HEK293 (cell line): ENCODE measurements around the gene SPRED2.

Experiments
- CTCF ChIA-PET: fragments of 350-600 bp; formaldehyde crosslinking; extraction: SDS; loops from one replicate; lab custom pipeline; 2021; ENCODE audit warnings: antibody characterized with exemption; lab: Yijun Ruan, JAX
- POLR2A ChIA-PET: fragments of 300-600 bp; formaldehyde crosslinking; extraction: SDS; loops from one replicate; lab custom pipeline; 2020; ENCODE audit warnings: antibody characterized with exemption, inconsistent platforms; lab: Yijun Ruan, JAX
- H3K27ac ChIP-seq: fragments of 200-500 bp; sonication (Bioruptor generic); 2 replicates; pipeline ENCODE4 v1.5.1; 2014; ENCODE audit warnings: low read depth, low read length, control low read depth, inconsistent platforms; ENCODE audit errors: extremely low read depth
- H3K36me3 ChIP-seq, 2 experiments: fragments of 200-500 bp in 1 of 2; sonication (Bioruptor generic) in 1 of 2; 1 replicate in 1 of 2; 2 replicates in 1 of 2; pipeline ENCODE4 v1.5.1; 2014 to 2017; ENCODE audit warnings: inconsistent platforms in 2 of 2, low read length in 2 of 2; ENCODE audit not compliant: control insufficient read depth in 2 of 2, insufficient read depth in 1 of 2
- H3K4me1 ChIP-seq: fragments of 200-500 bp; sonication (Bioruptor generic); 2 replicates; pipeline ENCODE4 v1.5.1; 2014; ENCODE audit warnings: mild to moderate bottlenecking, low read length, inconsistent platforms; ENCODE audit not compliant: control insufficient read depth, insufficient read depth
- H3K4me3 ChIP-seq: 2 replicates; pipeline ENCODE4 v1.5.1; 2011; ENCODE audit warnings: low read depth, mild to moderate bottlenecking, control low read depth, low read length, moderate library complexity
- H3K9me3 ChIP-seq: fragments of 200-500 bp; sonication (Bioruptor generic); 2 replicates; pipeline ENCODE4 v1.5.1; 2014; ENCODE audit warnings: low read depth, low read length, inconsistent platforms; ENCODE audit not compliant: control insufficient read depth, insufficient read depth
- BCL11A ChIP-seq: fragments of 450-650 bp; formaldehyde crosslinking; IDR thresholded peaks from 2 replicates; pipeline ENCODE4 v1.5.1; 2016; ENCODE audit warnings: low read depth, missing biosample characterization, missing genetic modification characterization
- EGR2 ChIP-seq: fragments of 450-650 bp; formaldehyde crosslinking; IDR thresholded peaks from 2 replicates; pipeline ENCODE4 v1.5.1; 2016; ENCODE audit warnings: low read depth, missing biosample characterization, missing genetic modification characterization
- KLF8 ChIP-seq: fragments of 450-650 bp; formaldehyde crosslinking; IDR thresholded peaks from 2 replicates; pipeline ENCODE4 v1.5.1; 2016; ENCODE audit warnings: missing biosample characterization, missing genetic modification characterization
- OSR2 ChIP-seq: fragments of 450-650 bp; formaldehyde crosslinking; IDR thresholded peaks from 2 replicates; pipeline ENCODE4 v1.5.1; 2016; ENCODE audit warnings: missing biosample characterization, missing genetic modification characterization
- PRDM1 ChIP-seq: fragments of 450-650 bp; formaldehyde crosslinking; IDR thresholded peaks from 2 replicates; pipeline ENCODE4; 2016; ENCODE audit warnings: missing biosample characterization, missing genetic modification characterization
- TCF7L2 ChIP-seq: IDR thresholded peaks from 2 replicates; pipeline ENCODE4 v1.6.1; 2011; ENCODE audit warnings: low read depth, mild to moderate bottlenecking, inconsistent platforms, low read length, moderate library complexity, borderline replicate concordance
- ZBTB8A ChIP-seq: fragments of 450-650 bp; formaldehyde crosslinking; IDR thresholded peaks from 2 replicates; pipeline ENCODE4 v1.5.1; 2016; ENCODE audit warnings: missing biosample characterization, missing genetic modification characterization
- ZFHX2 ChIP-seq: fragments of 450-650 bp; formaldehyde crosslinking; conservative IDR thresholded peaks from 2 replicates; pipeline ENCODE4 v1.5.1; 2016; ENCODE audit warnings: missing biosample characterization, missing genetic modification characterization
- ZNF140 ChIP-seq: fragments of 450-650 bp; formaldehyde crosslinking; IDR thresholded peaks from 2 replicates; pipeline ENCODE4 v1.5.1; 2016; ENCODE audit warnings: missing biosample characterization, missing genetic modification characterization
- ZNF146 ChIP-seq: fragments of 450-650 bp; formaldehyde crosslinking; IDR thresholded peaks from 2 replicates; pipeline ENCODE4 v1.5.1; 2016; ENCODE audit warnings: missing biosample characterization, missing genetic modification characterization
- ZNF174 ChIP-seq: fragments of 450-650 bp; formaldehyde crosslinking; IDR thresholded peaks from 2 replicates; pipeline ENCODE4 v1.5.0; 2017; ENCODE audit warnings: missing biosample characterization, mild to moderate bottlenecking, missing genetic modification characterization
- ZNF248 ChIP-seq: fragments of 450-650 bp; formaldehyde crosslinking; IDR thresholded peaks from 2 replicates; pipeline ENCODE4 v1.5.1; 2017; ENCODE audit warnings: missing biosample characterization, missing genetic modification characterization
- ZNF266 ChIP-seq: fragments of 450-650 bp; formaldehyde crosslinking; IDR thresholded peaks from 2 replicates; pipeline ENCODE4 v1.5.1; 2016; ENCODE audit warnings: missing biosample characterization, missing genetic modification characterization, low read depth
- ZNF366 ChIP-seq: fragments of 450-650 bp; formaldehyde crosslinking; conservative IDR thresholded peaks from 2 replicates; pipeline ENCODE4 v1.5.1; 2016; ENCODE audit warnings: missing biosample characterization, missing genetic modification characterization
- ZNF391 ChIP-seq: fragments of 450-650 bp; formaldehyde crosslinking; IDR thresholded peaks from 2 replicates; pipeline ENCODE4 v1.5.1; 2016; ENCODE audit warnings: low read depth, missing biosample characterization, missing genetic modification characterization, borderline replicate concordance
- ZNF48 ChIP-seq: fragments of 450-650 bp; formaldehyde crosslinking; IDR thresholded peaks from 2 replicates; pipeline ENCODE4 v1.5.1; 2016; ENCODE audit warnings: missing biosample characterization, missing genetic modification characterization
- ZNF654 ChIP-seq: fragments of 450-650 bp; formaldehyde crosslinking; IDR thresholded peaks from 2 replicates; pipeline ENCODE4 v1.5.1; 2016; ENCODE audit warnings: low read depth, missing biosample characterization, missing genetic modification characterization
- ZNF785 ChIP-seq: fragments of 450-650 bp; formaldehyde crosslinking; IDR thresholded peaks from 2 replicates; pipeline ENCODE4 v1.5.1; 2016; ENCODE audit warnings: missing biosample characterization, missing genetic modification characterization
- ZNF843 ChIP-seq: fragments of 450-650 bp; formaldehyde crosslinking; IDR thresholded peaks from 2 replicates; pipeline ENCODE4 v1.5.1; 2016; ENCODE audit warnings: missing biosample characterization, missing genetic modification characterization
- ZSCAN30 ChIP-seq: fragments of 450-650 bp; IDR thresholded peaks from 2 replicates; pipeline ENCODE4 v1.5.1; 2018; ENCODE audit warnings: missing biosample characterization, mild to moderate bottlenecking, missing genetic modification characterization, moderate library complexity
- TF ChIP-seq, protein P1 (sequence below): fragments of 450-650 bp; formaldehyde crosslinking; IDR thresholded peaks from 2 replicates; pipeline ENCODE4 v1.5.1; 2016; ENCODE audit warnings: missing biosample characterization, missing genetic modification characterization
- TF ChIP-seq, protein P2 (sequence below): sonication (generic); formaldehyde crosslinking; IDR thresholded peaks from 2 replicates; pipeline ENCODE4 v1.8.1; 2022; ENCODE audit warnings: mild to moderate bottlenecking, moderate library complexity, missing genetic modification reagents
- TF ChIP-seq, protein P3 (sequence below): fragments of 450-650 bp; formaldehyde crosslinking; IDR thresholded peaks from 2 replicates; pipeline ENCODE4 v1.5.1; 2017; ENCODE audit warnings: missing biosample characterization, missing genetic modification characterization

The SPRED2 gene

DNA sequence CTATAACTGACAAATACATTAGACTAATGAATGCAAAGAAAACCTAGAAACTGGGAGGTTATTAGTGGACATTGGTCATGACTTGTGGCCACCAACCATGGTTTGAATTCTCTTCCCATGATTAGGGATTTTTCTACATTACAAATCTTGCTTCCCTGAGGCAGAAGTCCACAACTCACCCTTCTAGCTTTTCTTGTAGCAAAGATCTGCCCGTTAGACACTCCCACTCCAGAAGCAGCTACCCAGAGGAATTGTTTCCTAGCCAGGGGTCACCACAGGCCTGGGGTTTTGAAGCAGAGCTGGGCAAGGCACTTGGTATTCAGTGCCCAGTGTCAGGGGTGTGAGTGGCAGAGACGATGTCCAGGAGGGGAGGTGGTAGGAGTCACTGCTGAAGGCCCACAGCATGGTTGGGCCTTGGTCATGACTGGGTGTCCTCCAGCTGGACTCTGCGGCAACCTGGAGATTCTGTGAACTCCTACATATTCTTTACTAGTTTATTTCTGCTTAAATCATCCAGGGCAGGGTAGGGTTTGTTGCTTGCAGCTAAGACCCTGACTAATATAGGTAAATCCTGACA, 149.8 kb downstream of the SPRED2 start (continued):
- TF ChIP-seq ZNF785 (tag by site-specific recombination) = no peak
- no peak for TF ChIP-seq ZNF843 (tag by site-specific recombination)
- no peak for TF ChIP-seq OSR2 (tag by site-specific recombination)
- TF ChIP-seq, all 188 proteins: peak for 0

DNA sequence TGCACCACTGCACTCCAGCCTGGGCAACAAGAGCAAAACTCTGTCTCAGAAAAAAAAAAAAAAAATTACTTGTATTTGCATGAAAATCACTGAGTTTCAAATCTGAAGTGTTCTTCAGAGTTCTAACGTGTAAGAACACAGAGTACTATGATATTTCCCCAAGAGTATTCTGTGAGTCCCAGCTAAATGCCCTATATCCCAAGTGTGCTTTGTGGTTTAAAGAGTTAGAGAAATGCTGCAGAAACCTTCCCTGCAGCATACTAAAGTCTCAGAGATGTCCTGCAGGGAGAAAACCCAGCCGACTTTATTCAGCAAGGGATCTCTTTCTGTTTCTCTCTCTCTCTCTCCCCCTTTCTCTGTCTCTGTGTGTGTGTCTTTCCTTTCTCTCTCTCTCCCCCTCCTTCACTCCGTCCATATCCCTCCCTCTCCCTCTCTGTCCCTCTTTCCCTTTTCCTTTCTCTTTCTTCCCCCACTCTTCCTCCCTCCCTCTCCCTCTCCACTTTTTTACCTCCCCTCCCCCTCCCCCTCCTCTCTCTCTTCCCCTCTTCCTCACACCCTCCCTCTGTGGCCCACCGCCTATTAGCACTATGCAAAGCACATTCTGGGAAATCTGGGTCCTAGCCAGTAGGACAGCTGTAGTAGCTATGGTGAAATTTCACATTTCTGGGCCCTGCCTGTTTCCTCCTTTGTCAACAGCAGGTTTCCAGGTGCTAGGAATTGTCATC, 150.6 kb downstream of the SPRED2 start:
- Histone ChIP-seq H3K4me1 (no peaks in the 10 kb centered on the region), H3K4me3 (no peak overlapping the region), H3K9me3 (no peaks in the 10 kb centered on the region), H3K36me3 (no peaks in the 10 kb centered on the region), H3K27ac (no peak overlapping the region)
- TF ChIP-seq PRDM1 (tag by site-specific recombination) = peak; percentile 91
- peak; percentile 51 for TF ChIP-seq ZNF366 (tag by site-specific recombination)
- no peak for TF ChIP-seq TCF7L2
- ChIA-PET CTCF (no interaction called here), POLR2A (no interaction called here)

DNA sequence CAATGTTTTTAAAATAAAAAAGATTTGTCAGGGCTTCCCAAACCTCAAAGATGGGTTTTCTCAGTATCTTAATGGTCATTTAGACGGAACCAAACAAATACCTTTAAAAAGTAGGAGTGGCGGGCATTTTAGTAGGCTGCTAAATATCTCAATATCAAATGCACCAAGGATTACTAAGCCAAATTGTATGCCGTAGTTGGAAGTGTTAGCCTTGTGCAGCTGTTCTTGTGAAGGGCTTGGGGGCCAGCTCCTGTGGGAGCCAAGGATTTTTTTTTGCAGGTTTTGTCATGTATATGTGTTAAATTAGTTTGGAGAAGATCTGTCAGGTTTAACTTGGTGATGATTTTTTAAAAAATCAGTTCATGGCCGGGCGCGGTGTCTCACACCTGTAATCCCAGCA, 152.6 kb downstream of the SPRED2 start:
- CTCF ChIA-PET = interaction anchor here (1.1 kb wide), 1 partner anchor 14 kb away, joined by 3 read pairs; no protein-coding TSS in a partner anchor

DNA sequence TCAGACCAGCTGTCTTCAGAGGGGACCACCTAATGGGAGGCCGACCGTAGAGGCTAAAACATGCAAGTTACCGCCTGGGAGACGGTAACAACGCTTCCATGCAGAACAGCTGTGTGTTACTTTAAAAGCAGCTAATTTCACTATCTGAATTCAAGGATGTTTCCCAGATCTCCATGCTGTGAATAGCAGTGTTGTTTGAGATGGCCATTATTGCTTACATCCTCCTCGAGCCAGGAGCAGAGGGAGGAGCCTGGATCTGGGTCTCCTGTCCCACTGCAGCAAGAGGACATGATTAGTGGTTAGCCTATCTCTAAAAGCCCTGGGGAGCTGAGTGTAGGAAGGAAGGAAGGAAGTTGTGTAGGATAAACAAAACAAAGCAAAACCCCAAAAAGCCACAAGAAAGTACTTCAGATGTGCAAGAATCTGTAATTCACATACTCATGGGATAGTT, 153.8 kb downstream of the SPRED2 start:
- TF ChIP-seq, protein P1, sequence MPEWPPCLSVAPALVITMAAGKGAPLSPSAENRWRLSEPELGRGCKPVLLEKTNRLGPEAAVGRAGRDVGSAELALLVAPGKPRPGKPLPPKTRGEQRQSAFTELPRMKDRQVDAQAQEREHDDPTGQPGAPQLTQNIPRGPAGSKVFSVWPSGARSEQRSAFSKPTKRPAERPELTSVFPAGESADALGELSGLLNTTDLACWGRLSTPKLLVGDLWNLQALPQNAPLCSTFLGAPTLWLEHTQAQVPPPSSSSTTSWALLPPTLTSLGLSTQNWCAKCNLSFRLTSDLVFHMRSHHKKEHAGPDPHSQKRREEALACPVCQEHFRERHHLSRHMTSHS (tag by site-specific recombination) = no peak
- TF ChIP-seq EGR2 (peak; percentile 41; the same call in 1 of the 2 replicates), ZFHX2 (peak; percentile 68)
- H3K27ac ChIP-seq = no peak overlapping the region
- POLR2A ChIA-PET = interaction anchor here (1.3 kb wide), 1 partner anchor 51 kb away, joined by 3 read pairs; the partner anchor contains the start of gene ACTR2
- H3K9me3 ChIP-seq = no peaks in the 10 kb centered on the region
- H3K4me1 ChIP-seq = no peaks in the 10 kb centered on the region
- no peaks in the 10 kb centered on the region; a peak in 1 of 3 replicates for H3K36me3 ChIP-seq
- no peak overlapping the region for H3K4me3 ChIP-seq
- CTCF ChIA-PET = interaction anchor here (0.6 to 1.2 kb wide), 5 partner anchors 13 to 214 kb away, joined by 3 to 6 read pairs (median 4); no protein-coding TSS in a partner anchor

More for the DNA sequence above, 152.6 kb downstream of the SPRED2 start:
- H3K9me3 ChIP-seq = no peaks in the 10 kb centered on the region
- no peaks in the 10 kb centered on the region for H3K4me1 ChIP-seq
- H3K36me3 ChIP-seq = no peaks in the 10 kb centered on the region; a peak in 1 of 3 replicates
- H3K4me3 ChIP-seq = no peak overlapping the region
- POLR2A ChIA-PET = no interaction called here
- no peak for TF ChIP-seq ZNF146 (tag by site-specific recombination)
- TF ChIP-seq ZNF140 (tag by site-specific recombination) = no peak
- TF ChIP-seq, protein P2, sequence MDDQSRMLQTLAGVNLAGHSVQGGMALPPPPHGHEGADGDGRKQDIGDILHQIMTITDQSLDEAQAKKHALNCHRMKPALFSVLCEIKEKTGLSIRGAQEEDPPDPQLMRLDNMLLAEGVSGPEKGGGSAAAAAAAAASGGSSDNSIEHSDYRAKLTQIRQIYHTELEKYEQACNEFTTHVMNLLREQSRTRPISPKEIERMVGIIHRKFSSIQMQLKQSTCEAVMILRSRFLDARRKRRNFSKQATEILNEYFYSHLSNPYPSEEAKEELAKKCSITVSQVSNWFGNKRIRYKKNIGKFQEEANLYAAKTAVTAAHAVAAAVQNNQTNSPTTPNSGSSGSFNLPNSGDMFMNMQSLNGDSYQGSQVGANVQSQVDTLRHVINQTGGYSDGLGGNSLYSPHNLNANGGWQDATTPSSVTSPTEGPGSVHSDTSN (CRISPR knock-in tag) = no peak
- no peak for TF ChIP-seq ZNF654 (tag by site-specific recombination)
- no peak for TF ChIP-seq ZNF266 (tag by site-specific recombination)
- TF ChIP-seq ZNF248 = no peak
- TF ChIP-seq BCL11A (tag by site-specific recombination) = no peak
- no peak for TF ChIP-seq ZSCAN30 (tag by site-specific recombination)
- TF ChIP-seq, protein P3, sequence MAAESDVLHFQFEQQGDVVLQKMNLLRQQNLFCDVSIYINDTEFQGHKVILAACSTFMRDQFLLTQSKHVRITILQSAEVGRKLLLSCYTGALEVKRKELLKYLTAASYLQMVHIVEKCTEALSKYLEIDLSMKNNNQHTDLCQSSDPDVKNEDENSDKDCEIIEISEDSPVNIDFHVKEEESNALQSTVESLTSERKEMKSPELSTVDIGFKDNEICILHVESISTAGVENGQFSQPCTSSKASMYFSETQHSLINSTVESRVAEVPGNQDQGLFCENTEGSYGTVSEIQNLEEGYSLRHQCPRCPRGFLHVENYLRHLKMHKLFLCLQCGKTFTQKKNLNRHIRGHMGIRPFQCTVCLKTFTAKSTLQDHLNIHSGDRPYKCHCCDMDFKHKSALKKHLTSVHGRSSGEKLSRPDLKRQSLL = no peak
- no peak for TF ChIP-seq ZNF391 (tag by site-specific recombination)
- TF ChIP-seq KLF8 = no peak
- no peak for TF ChIP-seq ZNF48 (tag by site-specific recombination)
- no peak for TF ChIP-seq ZNF174 (tag by site-specific recombination)
- no peak for TF ChIP-seq ZBTB8A (tag by site-specific recombination)
- TF ChIP-seq, all 188 proteins: peak for 0
- no peak overlapping the region for H3K27ac ChIP-seq
